ENCODE data around the gene ZKSCAN4.

Gene ZKSCAN4

DNA sequence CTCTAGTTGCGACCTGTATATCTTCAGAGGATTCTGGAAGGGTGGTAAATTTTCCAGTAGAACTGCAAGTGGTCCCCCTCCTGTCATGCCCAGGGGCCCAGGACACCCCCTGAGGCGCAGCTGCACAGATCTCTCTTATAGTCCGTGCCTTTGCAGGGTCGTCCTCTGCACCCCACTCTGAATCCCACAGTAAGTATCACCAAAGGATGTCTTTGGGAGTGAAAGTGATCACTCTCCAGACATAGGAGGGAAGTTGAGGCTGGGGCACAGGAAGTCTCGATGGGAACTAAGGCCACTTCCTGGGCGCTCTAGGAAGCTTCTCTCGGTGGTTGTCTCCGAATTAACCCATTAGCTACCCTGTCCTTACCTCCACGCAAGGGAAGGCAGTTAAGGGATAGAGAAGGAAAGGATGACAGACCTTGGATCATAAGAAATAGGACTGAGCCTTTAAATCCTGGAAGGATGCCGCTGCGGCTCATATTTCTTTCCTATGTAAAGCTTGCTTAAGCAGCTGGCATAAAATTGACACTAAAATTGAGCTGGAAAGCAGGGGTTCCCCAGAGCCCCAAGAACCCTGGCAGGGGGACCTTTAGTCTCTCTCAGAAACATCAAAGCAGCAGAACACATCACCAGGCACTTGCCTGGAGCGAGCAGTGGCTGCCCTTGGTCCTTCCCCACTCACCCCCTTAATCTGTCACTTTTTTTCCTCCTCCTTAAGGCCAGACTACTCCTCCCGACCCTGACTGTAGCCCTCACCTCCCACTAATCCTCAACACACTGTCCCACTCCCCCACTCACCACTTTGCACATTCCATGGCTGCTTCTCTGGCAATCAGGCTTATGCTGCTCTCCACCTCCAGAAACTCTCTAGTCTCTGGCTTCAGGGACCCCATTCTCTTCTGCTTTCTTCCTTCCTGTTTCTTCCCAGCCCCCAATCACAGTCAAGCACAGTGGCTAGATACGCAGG is at the start of gene ZKSCAN4:
Gene ZKSCAN4, minus strand, starts transcription at position 261 of the 967 bp plus-strand sequence. CDS start 289 bp downstream, outside the sequence.
- peak; percentile 70 to 87 (median 74) for DNase-seq (ENCODE audit: low read depth in 4 of 4, low spot score in 1 of 4)

GRCh38 chr6:28296520-28297060 is 44.5 kb upstream of the ZKSCAN4 start:
- no peak for DNase-seq (ENCODE audit: low read depth in 4 of 4, low spot score in 1 of 4)

DNA sequence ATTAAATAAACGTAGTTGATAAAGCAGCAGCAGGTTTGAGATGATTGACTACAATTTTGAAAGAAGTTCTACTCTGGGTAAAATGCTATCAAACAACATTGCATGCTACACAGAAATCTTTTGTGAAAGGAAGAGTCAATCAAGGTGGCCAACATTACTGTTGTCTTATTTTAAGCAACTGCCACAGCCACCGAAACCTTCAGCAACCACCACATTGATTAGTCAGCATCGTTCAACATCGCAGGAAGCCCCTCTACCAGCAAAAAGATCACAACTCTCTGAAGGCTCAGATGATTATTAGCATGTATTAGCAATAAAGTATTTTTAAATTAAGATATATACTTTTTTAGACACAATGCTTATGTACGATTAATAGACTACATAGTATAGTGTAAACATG is 43.3 kb upstream of the ZKSCAN4 start:
- DNase-seq (ENCODE audit: low read depth in 4 of 4, low spot score in 1 of 4): no peak

DNA sequence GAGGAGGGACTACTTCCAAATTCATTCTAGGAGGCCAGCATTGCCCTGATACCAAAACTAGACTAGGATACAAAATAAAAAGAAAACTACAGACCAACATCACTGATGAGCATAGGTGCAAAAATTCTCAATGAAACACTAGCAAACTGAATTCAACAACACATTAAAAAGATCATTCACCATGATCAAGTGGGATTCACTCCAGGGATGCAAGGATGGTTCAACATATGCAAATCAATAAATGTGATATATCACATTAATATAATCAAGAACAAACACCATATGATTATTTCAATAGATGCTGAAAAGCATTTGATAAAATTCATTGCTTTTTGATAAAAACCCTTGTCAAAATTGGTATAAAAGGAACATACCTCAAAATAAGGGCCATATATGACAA is 39.5 kb upstream of the ZKSCAN4 start:
- no peak for DNase-seq (ENCODE audit: low read depth in 4 of 4, low spot score in 1 of 4)

GRCh38 chr6:28282926-28283325 is 30.9 kb upstream of the ZKSCAN4 start:
- no peak for DNase-seq (ENCODE audit: low read depth in 4 of 4, low spot score in 1 of 4)

- peak in 2 of 4 experiments; percentile 52 to 54 for DNase-seq (ENCODE audit: low read depth in 4 of 4, low spot score in 1 of 4)
Measured at GRCh38 chr6:28281288-28282064, 29.4 kb upstream of the ZKSCAN4 start, which contains the start of gene PGBD1. Gene PGBD1 (plus strand): TSS chr6:28281572. CDS start chr6:28283814, 2,242 bp downstream.

- no peak for DNase-seq (ENCODE audit: low read depth in 4 of 4, low spot score in 1 of 4)
Measured at GRCh38 chr6:28280595-28281287, 28.7 kb upstream of the ZKSCAN4 start.

DNA sequence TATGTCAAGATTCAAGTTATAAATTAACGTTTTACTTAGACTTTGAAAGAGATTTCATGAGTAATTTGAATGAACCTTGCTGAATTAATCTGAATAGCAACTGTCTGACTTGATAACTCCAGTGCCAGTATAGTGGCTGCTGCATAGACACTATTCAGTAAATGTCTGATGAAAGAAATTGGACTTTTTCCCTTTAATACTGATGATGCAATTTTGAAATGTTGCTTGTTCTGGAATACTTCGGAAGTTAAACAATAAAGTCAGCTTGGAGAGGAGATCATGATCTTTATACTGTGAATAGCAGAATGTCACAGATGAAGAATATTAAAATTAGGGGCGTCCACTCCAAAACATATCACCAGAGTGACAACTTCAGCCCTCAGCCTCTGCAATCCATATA is 25.7 kb upstream of the ZKSCAN4 start:
- DNase-seq (ENCODE audit: low read depth in 4 of 4, low spot score in 1 of 4): no peak

GRCh38 chr6:28274888-28275287 is 22.8 kb upstream of the ZKSCAN4 start:
- DNase-seq (ENCODE audit: low read depth in 4 of 4, low spot score in 1 of 4): no peak

- DNase-seq (ENCODE audit: low read depth in 4 of 4, low spot score in 1 of 4): no peak
Measured at GRCh38 chr6:28269492-28269891, 17.4 kb upstream of the ZKSCAN4 start.

- DNase-seq (ENCODE audit: low read depth in 4 of 4, low spot score in 1 of 4): no peak
Measured at GRCh38 chr6:28267695-28268059, 15.6 kb upstream of the ZKSCAN4 start.

DNA sequence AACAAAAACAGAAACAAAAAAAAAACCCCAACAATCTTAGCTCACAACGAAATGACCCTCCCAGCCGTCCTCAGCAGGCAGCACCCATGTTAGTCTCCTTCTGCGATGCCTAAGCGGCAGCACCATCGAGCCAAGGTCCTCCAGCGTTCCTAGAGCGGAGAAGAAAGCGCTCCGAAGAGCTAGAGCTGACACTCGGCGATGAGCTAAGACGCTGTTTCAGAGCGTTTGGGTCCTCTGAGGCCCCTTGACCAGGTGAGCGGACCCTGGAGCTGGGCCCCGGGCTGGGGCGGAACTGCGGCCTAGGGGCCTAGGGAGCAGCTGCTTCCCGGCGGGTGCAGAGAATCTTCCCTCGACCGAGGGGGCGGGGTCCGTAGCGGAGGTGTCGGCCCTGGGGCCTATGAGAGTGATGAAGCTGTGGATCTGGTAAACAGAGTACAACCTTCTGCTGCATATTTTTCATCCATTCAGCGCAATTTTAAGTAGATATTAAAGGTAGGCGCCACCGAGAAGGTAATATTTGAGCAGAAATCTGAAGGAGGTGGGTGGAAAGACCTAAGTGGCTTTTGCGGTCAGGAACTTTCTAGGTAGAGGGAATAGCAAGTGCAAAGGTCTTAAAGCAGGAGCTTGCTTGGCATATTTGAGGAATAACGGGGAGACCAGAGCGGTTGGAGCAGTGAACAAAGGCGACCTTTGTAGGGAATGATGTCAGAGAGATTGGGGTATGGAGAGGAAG is 15.1 kb upstream of the ZKSCAN4 start, which contains the start of gene ZSCAN26:
Gene ZSCAN26, plus strand, starts transcription at position 182 of the 733 bp plus-strand sequence. CDS start 4,777 bp downstream, outside the sequence.
- DNase-seq (ENCODE audit: low read depth in 4 of 4, low spot score in 1 of 4): peak; percentile 59 to 73 (median 70)

- DNase-seq (ENCODE audit: low read depth in 4 of 4, low spot score in 1 of 4): no peak
Measured at GRCh38 chr6:28266563-28266961, 14.5 kb upstream of the ZKSCAN4 start.

DNA sequence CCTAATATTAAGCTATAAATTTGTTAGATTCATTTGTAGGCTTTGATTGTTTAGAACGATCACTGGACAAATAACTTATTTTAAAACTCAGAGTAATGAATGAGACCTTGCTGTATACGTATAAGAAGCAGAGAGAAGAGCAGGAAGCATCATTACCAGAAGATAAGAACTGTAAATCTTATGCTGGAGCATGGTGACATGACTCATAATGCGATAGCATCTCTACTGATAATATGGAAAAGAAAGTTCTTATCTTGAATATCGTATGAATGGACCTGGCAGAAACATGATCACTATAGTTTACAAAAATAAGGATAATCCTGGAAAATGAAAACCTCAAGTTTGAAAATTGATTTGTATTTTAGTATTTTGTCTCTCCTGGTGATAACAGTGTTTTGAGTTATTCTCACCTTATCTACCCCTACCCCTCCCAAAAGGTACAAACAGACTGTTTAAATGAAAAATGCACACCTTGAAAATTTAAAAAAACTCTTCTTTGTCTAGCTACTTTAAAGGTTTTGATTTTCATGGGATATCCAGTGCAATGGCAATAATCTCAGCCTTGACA is 12.8 kb upstream of the ZKSCAN4 start:
- DNase-seq (ENCODE audit: low read depth in 4 of 4, low spot score in 1 of 4): no peak

DNA sequence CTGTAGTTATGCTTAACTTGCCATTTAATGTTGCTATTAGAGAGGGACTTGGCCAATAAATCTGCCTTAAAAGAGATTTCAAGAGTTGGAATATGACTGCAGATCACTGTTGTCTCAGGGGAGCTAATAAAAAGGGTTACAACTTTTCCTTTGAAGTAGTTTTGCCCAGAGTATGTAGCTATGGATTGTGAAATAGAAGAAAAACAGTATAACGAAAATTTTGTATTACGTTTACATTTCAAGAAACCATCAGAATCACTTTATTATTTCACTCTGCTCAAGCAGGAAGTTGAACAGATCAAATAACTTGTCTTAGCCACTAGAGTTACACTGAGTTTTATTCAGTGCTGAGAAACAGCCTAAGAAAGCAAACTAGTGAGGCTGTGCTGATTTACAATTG is 11.9 kb upstream of the ZKSCAN4 start:
- DNase-seq (ENCODE audit: low read depth in 4 of 4, low spot score in 1 of 4): no peak

- DNase-seq (ENCODE audit: low read depth in 4 of 4, low spot score in 1 of 4): peak in 3 of 4 experiments; percentile 38 to 46 (median 40)
Measured at GRCh38 chr6:28258877-28259777, 7.1 kb upstream of the ZKSCAN4 start, which contains the start of gene NKAPL. Gene NKAPL (plus strand): TSS chr6:28259297. CDS start chr6:28259372, 75 bp downstream.

- no peak for DNase-seq (ENCODE audit: low read depth in 4 of 4, low spot score in 1 of 4)
Measured at GRCh38 chr6:28257042-28257441, 5.0 kb upstream of the ZKSCAN4 start.

- DNase-seq (ENCODE audit: low read depth in 4 of 4, low spot score in 1 of 4): no peak
Measured at GRCh38 chr6:28254121-28254519, 2.1 kb upstream of the ZKSCAN4 start.

DNA sequence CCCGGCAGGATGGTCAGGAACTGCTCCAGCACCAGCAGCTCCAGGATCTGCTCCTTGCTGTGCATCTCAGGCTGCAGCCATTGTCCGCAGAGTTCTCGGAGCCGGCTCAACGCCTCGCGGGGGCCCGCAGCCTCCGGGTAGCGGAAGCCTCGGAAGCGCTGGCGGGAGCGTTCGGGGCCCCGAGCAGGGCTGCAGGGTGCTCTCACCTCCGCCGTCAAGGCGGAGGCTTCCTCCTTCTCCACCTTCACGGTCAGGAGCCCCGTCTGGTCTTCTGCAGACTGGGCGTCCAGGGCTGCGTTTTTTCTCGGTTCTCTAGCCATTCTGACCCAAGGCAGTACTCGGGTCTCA is 434 bp downstream of the ZKSCAN4 start:
- peak in 1 of 4 experiments; percentile 23 for DNase-seq (ENCODE audit: low read depth in 4 of 4, low spot score in 1 of 4)
